SK-N-SH (cell line): ENCODE data around the gene RFX3.

Experiments used
- EP300 ChIP-seq, 2 experiments: IDR thresholded peaks; 2 replicates each; pipeline versions ENCODE4 v1.4.0 to v1.6.1; 2012; ENCODE audit warnings: borderline replicate concordance in 1 of 2, low read depth in 1 of 2, low read length in 1 of 2
- EZH2phosphoT487 ChIP-seq: fragments of 200-600 bp; sonication (generic); IDR thresholded peaks from 2 replicates; pipeline ENCODE4 v1.6.1; 2017; ENCODE audit warnings: low read depth, mixed run types, mild to moderate bottlenecking, antibody characterized with exemption, moderate library complexity, borderline replicate concordance
- FOSL2 ChIP-seq: IDR thresholded peaks from 2 replicates; pipeline ENCODE4 v1.4.0; 2012; ENCODE audit warnings: low read depth, mild to moderate bottlenecking, moderate library complexity, borderline replicate concordance
- FOXJ3 ChIP-seq: sonication (generic); formaldehyde crosslinking; IDR thresholded peaks from 2 replicates; pipeline ENCODE4 v1.5.1; 2020; ENCODE audit warnings: mild to moderate bottlenecking, missing genetic modification reagents
- RAD21 ChIP-seq: IDR thresholded peaks from 2 replicates; pipeline ENCODE4 v1.6.1; 2012; ENCODE audit warnings: mild to moderate bottlenecking, low read length
- RFX5 ChIP-seq: IDR thresholded peaks from 2 replicates; pipeline ENCODE4 v1.6.1; 2012; ENCODE audit warnings: mild to moderate bottlenecking, improper control_type of control experiment, low read length
- TCF12 ChIP-seq: IDR thresholded peaks from 2 replicates; pipeline ENCODE4 v1.4.0; 2012
- YY1 ChIP-seq: IDR thresholded peaks from 2 replicates; pipeline ENCODE4 v1.4.0; 2012; ENCODE audit warnings: low read depth, mild to moderate bottlenecking
- TF ChIP-seq, protein P1 (sequence below): fragments of 200-600 bp; sonication (generic); IDR thresholded peaks from 2 replicates; pipeline ENCODE4 v1.6.1; 2017; ENCODE audit warnings: antibody characterized with exemption, mild to moderate bottlenecking, moderate library complexity
- TF ChIP-seq, protein P2 (sequence below): fragments of 150-350 bp; IDR thresholded peaks from 2 replicates; pipeline ENCODE4 v1.6.1; 2017; ENCODE audit warnings: antibody characterized with exemption, low read length, low read depth, borderline replicate concordance
- TF ChIP-seq, protein P3 (sequence below): IDR thresholded peaks from 2 replicates; pipeline ENCODE4 v1.6.1; 2012; ENCODE audit warnings: mild to moderate bottlenecking, low read depth, low read length, moderate library complexity

DNA sequence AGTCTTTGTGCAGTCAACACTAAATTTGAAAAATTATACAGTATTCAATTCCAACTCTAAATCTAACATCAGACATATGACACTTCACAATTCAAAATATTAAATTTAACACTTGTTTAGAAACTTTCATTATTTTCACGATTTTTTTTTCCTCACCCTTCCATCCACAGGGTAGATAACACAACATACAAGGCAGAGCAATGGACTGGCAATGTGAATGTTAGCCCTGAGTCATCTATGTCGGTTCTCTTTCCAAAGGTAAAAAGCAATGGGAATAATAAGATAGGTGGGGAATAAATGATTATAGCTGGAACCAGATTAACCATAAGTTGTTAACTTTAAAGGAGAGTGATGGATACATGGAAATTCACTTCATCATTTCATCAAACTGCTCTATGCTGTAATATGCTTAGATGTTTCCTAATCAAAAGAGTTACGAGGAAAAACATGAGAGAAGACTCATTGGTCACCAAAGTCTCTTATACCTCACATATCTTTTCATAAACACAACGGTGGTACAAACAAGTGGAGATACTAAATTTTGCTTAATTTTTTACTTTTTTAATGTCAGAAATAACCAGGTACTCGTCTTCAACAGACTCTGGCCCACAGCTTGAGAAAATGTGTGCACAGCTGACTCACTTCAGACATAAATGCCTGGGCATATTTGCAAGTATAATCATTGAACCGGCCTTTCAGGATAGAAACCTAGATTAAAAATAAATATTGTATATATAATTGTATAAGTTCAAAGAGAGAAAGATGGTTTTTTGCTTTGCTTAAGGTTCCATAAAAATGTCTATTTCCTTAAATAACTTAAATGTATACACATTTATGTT, 23.0 kb downstream of the RFX3 start:
- TF ChIP-seq, protein P1, sequence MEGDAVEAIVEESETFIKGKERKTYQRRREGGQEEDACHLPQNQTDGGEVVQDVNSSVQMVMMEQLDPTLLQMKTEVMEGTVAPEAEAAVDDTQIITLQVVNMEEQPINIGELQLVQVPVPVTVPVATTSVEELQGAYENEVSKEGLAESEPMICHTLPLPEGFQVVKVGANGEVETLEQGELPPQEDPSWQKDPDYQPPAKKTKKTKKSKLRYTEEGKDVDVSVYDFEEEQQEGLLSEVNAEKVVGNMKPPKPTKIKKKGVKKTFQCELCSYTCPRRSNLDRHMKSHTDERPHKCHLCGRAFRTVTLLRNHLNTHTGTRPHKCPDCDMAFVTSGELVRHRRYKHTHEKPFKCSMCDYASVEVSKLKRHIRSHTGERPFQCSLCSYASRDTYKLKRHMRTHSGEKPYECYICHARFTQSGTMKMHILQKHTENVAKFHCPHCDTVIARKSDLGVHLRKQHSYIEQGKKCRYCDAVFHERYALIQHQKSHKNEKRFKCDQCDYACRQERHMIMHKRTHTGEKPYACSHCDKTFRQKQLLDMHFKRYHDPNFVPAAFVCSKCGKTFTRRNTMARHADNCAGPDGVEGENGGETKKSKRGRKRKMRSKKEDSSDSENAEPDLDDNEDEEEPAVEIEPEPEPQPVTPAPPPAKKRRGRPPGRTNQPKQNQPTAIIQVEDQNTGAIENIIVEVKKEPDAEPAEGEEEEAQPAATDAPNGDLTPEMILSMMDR = no peak
- TF ChIP-seq FOXJ3 = no peak
- TF ChIP-seq, protein P2, sequence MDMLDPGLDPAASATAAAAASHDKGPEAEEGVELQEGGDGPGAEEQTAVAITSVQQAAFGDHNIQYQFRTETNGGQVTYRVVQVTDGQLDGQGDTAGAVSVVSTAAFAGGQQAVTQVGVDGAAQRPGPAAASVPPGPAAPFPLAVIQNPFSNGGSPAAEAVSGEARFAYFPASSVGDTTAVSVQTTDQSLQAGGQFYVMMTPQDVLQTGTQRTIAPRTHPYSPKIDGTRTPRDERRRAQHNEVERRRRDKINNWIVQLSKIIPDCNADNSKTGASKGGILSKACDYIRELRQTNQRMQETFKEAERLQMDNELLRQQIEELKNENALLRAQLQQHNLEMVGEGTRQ = no peak
- no peak for TF ChIP-seq RFX5
- TF ChIP-seq RAD21 = no peak
- TF ChIP-seq YY1 = no peak
- no peak for TF ChIP-seq EP300 (IDR thresholded peaks at IDR 0.05; ENCODE audit: borderline replicate concordance in 1 of 2, low read depth in 1 of 2, low read length in 1 of 2)
- TF ChIP-seq, protein P3, sequence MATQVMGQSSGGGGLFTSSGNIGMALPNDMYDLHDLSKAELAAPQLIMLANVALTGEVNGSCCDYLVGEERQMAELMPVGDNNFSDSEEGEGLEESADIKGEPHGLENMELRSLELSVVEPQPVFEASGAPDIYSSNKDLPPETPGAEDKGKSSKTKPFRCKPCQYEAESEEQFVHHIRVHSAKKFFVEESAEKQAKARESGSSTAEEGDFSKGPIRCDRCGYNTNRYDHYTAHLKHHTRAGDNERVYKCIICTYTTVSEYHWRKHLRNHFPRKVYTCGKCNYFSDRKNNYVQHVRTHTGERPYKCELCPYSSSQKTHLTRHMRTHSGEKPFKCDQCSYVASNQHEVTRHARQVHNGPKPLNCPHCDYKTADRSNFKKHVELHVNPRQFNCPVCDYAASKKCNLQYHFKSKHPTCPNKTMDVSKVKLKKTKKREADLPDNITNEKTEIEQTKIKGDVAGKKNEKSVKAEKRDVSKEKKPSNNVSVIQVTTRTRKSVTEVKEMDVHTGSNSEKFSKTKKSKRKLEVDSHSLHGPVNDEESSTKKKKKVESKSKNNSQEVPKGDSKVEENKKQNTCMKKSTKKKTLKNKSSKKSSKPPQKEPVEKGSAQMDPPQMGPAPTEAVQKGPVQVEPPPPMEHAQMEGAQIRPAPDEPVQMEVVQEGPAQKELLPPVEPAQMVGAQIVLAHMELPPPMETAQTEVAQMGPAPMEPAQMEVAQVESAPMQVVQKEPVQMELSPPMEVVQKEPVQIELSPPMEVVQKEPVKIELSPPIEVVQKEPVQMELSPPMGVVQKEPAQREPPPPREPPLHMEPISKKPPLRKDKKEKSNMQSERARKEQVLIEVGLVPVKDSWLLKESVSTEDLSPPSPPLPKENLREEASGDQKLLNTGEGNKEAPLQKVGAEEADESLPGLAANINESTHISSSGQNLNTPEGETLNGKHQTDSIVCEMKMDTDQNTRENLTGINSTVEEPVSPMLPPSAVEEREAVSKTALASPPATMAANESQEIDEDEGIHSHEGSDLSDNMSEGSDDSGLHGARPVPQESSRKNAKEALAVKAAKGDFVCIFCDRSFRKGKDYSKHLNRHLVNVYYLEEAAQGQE = no peak
- TF ChIP-seq FOSL2 = 0 out of 2 replicates have a peak, but pooled peaks have one; percentile 30
- TF ChIP-seq EZH2phosphoT487 = no peak
- TF ChIP-seq TCF12 = no peak
